H9 (cell line): ENCODE measurements around the gene IPO13. TPM values are rescaled to one million over a fixed set of nuclear protein-coding genes. Genes with fewer than 3 reads are reported as not detected.

Experiments
- DNase-seq: peaks from one replicate; pipeline ENCODE4 v3.0.0-alpha.2; 2017
- H2AFZ ChIP-seq: one replicate; pipeline ENCODE4 v1.6.1; 2013; ENCODE audit warnings: mild to moderate bottlenecking, low read length, control low read depth, moderate library complexity
- H2AK5ac ChIP-seq: 2 replicates; pipeline ENCODE4 v1.6.1; 2013; ENCODE audit warnings: low read length, control low read depth, mixed read lengths; ENCODE audit not compliant: insufficient read length
- H2BK120ac ChIP-seq: one replicate; pipeline ENCODE4 v1.6.1; 2013; ENCODE audit warnings: low read depth, mild to moderate bottlenecking, low read length, control low read depth, inconsistent platforms; ENCODE audit not compliant: poor library complexity, severe bottlenecking
- H2BK12ac ChIP-seq: 2 replicates; pipeline ENCODE4 v1.6.1; 2013; ENCODE audit warnings: low read length, control low read depth, mixed read lengths, low read depth; ENCODE audit not compliant: insufficient read length
- H2BK15ac ChIP-seq: 2 replicates; pipeline ENCODE4 v1.6.1; 2013; ENCODE audit warnings: low read depth, low read length, control low read depth
- H2BK20ac ChIP-seq: one replicate; pipeline ENCODE4 v1.6.1; 2013; ENCODE audit warnings: low read depth, mild to moderate bottlenecking, low read length, control low read depth, inconsistent platforms; ENCODE audit not compliant: poor library complexity, severe bottlenecking
- H2BK5ac ChIP-seq: 2 replicates; pipeline ENCODE4 v1.6.1; 2013; ENCODE audit warnings: low read length, control low read depth, mixed read lengths; ENCODE audit not compliant: insufficient read length
- H3K14ac ChIP-seq: 2 replicates; pipeline ENCODE4 v1.6.1; 2013; ENCODE audit warnings: low read length, control low read depth; ENCODE audit not compliant: insufficient read depth
- H3K18ac ChIP-seq: 2 replicates; pipeline ENCODE4 v1.6.1; 2013; ENCODE audit warnings: low read depth, mild to moderate bottlenecking, mixed read lengths, low read length, control low read depth; ENCODE audit not compliant: insufficient read length
- H3K23ac ChIP-seq: 2 replicates; pipeline ENCODE4 v1.6.1; 2013; ENCODE audit warnings: low read length, control low read depth, mixed read lengths, low read depth; ENCODE audit not compliant: insufficient read length
- H3K23me2 ChIP-seq: 2 replicates; pipeline ENCODE4 v1.6.1; 2013; ENCODE audit warnings: low read depth, mild to moderate bottlenecking, mixed read lengths, low read length, control low read depth; ENCODE audit not compliant: insufficient read length, poor library complexity, severe bottlenecking
- H3K27ac ChIP-seq: 2 replicates; pipeline ENCODE4 v1.5.1; 2013; ENCODE audit warnings: low read length, control low read depth, mixed read lengths, low read depth; ENCODE audit not compliant: insufficient read length
- H3K27me3 ChIP-seq: 2 replicates; pipeline ENCODE4 v1.6.1; 2013; ENCODE audit warnings: low read length, control low read depth, inconsistent platforms; ENCODE audit not compliant: insufficient read depth
- H3K4ac ChIP-seq: 2 replicates; pipeline ENCODE4 v1.6.1; 2013; ENCODE audit warnings: low read depth, mild to moderate bottlenecking, control low read depth, inconsistent platforms, low read length, moderate library complexity
- H3K4me1 ChIP-seq: 2 replicates; pipeline ENCODE4 v1.6.1; 2013; ENCODE audit warnings: low read length, control low read depth, inconsistent platforms; ENCODE audit not compliant: insufficient read depth
- H3K4me2 ChIP-seq: 2 replicates; pipeline ENCODE4 v1.6.1; 2013; ENCODE audit warnings: low read length, control low read depth, mixed read lengths; ENCODE audit not compliant: insufficient read length, insufficient read depth
- H3K56ac ChIP-seq: 2 replicates; pipeline ENCODE4 v1.6.1; 2013; ENCODE audit warnings: low read depth, mild to moderate bottlenecking, mixed read lengths, low read length, control low read depth; ENCODE audit not compliant: insufficient read length
- H3K79me1 ChIP-seq: 2 replicates; pipeline ENCODE4 v1.6.1; 2013; ENCODE audit warnings: low read depth, mild to moderate bottlenecking, moderate library complexity, low read length, control low read depth, inconsistent platforms; ENCODE audit not compliant: insufficient read depth, poor library complexity, severe bottlenecking
- H3K79me2 ChIP-seq: 2 replicates; pipeline ENCODE4 v1.6.1; 2013; ENCODE audit warnings: low read length, control low read depth, inconsistent platforms; ENCODE audit not compliant: insufficient read depth
- H3K9ac ChIP-seq: 2 replicates; pipeline ENCODE4 v1.6.1; 2013; ENCODE audit warnings: low read length, control low read depth, mixed read lengths; ENCODE audit not compliant: insufficient read length; ENCODE audit errors: extremely low read depth
- H3K9me3 ChIP-seq: one replicate; pipeline ENCODE4 v1.6.1; 2013; ENCODE audit warnings: low read depth, low read length, inconsistent platforms; ENCODE audit not compliant: control insufficient read depth
- H3T11ph ChIP-seq: one replicate; pipeline ENCODE4 v1.6.1; 2013; ENCODE audit warnings: mild to moderate bottlenecking, low read length, control low read depth, inconsistent platforms
- H4K20me1 ChIP-seq: one replicate; pipeline ENCODE4 v1.6.1; 2013; ENCODE audit not compliant: control insufficient read depth, insufficient read length, insufficient read depth
- H4K5ac ChIP-seq: 2 replicates; pipeline ENCODE4 v1.6.1; 2013; ENCODE audit warnings: low read depth, mild to moderate bottlenecking, mixed read lengths, low read length, control low read depth; ENCODE audit not compliant: insufficient read length
- H4K8ac ChIP-seq: replicated peaks from 2 replicates; pipeline ENCODE4 v1.6.1; 2013; ENCODE audit warnings: low read length, control low read depth, mixed read lengths, low read depth; ENCODE audit not compliant: insufficient read length
- H4K91ac ChIP-seq: 2 replicates; pipeline ENCODE4 v1.6.1; 2013; ENCODE audit warnings: low read depth, mild to moderate bottlenecking, moderate library complexity, mixed read lengths, low read length, control low read depth; ENCODE audit not compliant: insufficient read length
- H3K27ac Mint-ChIP-seq, 3 experiments: 2 replicates in 2 of 3; 3 replicates in 1 of 3; pipeline ENCODE4 v1.8.0; 2020 to 2021; ENCODE audit warnings: mixed read lengths in 3 of 3, mild to moderate bottlenecking in 1 of 3, moderate library complexity in 1 of 3
- H3K27me3 Mint-ChIP-seq: 2 replicates; pipeline ENCODE4 v1.8.0; 2021; ENCODE audit warnings: low read depth, mild to moderate bottlenecking, moderate library complexity, mixed read lengths
- H3K36me3 Mint-ChIP-seq, 3 experiments: 2 replicates in 2 of 3; 3 replicates in 1 of 3; pipeline ENCODE4 v1.8.0; 2020 to 2021; ENCODE audit warnings: low read depth in 3 of 3, mixed read lengths in 3 of 3; ENCODE audit not compliant: insufficient read depth in 1 of 3
- H3K4me1 Mint-ChIP-seq, 2 experiments: 2 replicates each; pipeline ENCODE4 v1.8.0; 2020; ENCODE audit warnings: mixed read lengths in 2 of 2
- H3K4me3 Mint-ChIP-seq, 2 experiments: 2 replicates in 1 of 2; 3 replicates in 1 of 2; pipeline ENCODE4 v1.8.0; 2020 to 2021; ENCODE audit warnings: mild to moderate bottlenecking in 2 of 2, mixed read lengths in 2 of 2, moderate library complexity in 1 of 2
- H3K9me3 Mint-ChIP-seq, 2 experiments: 2 replicates in 1 of 2; 3 replicates in 1 of 2; pipeline ENCODE4 v1.8.0; 2020; ENCODE audit warnings: mild to moderate bottlenecking in 2 of 2, mixed read lengths in 2 of 2, moderate library complexity in 1 of 2
- CTCF ChIP-seq: fragments of 200-600 bp; sonication (generic); conservative IDR thresholded peaks from 3 replicates; pipeline ENCODE4 v1.8.0; 2021; ENCODE audit warnings: antibody characterized with exemption, mild to moderate bottlenecking
- WGBS: extraction: QIAGEN DNeasy Blood & Tissue Kit; methylation state at CpG from one replicate; pipeline ENCODE4 v1.1.7; 2013; ENCODE audit warnings: missing lambda C conversion rate, low lambda C conversion rate, mixed read lengths; ENCODE audit not compliant: insufficient read length; ENCODE audit errors: extremely low coverage; 5-methylcytosine and 5-hydroxymethylcytosine counted together
- total RNA-seq: library from RNA; stranded (reverse); gene quantifications from 2 replicates; pipeline ENCODE4 v1.2.1, GENCODE V29; 2021

Gene IPO13
- total RNA-seq, 1 experiment from 2014 or later: 24.5 TPM

GRCh38 chr1:43938383-43938782 lies 8.4 kb upstream of the IPO13 start:
- Histone ChIP-seq H3K4me1 (peaks cover 8% of the 10 kb centered on the region; the same call in 1 of the 2 replicates), H3K4ac (no peak overlapping the region), H3K27me3 (no peaks in the 10 kb centered on the region), H3K9me3 (no peaks in the 10 kb centered on the region), H2BK5ac (no peak overlapping the region), H3K14ac (no peak overlapping the region), H2AFZ (no peak overlapping the region), H3K27ac (no peak overlapping the region), H4K91ac (no peak overlapping the region), H2BK20ac (no peak overlapping the region), H3K79me1 (no peaks in the 10 kb centered on the region), H3K23ac (no peak overlapping the region), H3K56ac (no peak overlapping the region), H3T11ph (no peak overlapping the region), H2BK15ac (no peak overlapping the region), H3K9ac (no peak overlapping the region), H3K79me2 (no peaks in the 10 kb centered on the region), H4K20me1 (no peaks in the 10 kb centered on the region), H3K4me2 (no peak overlapping the region), H3K23me2 (peaks cover 15% of the 10 kb centered on the region), H4K5ac (no peak overlapping the region), H2BK120ac (no peak overlapping the region), H4K8ac (no peak overlapping the region), H3K18ac (no peak overlapping the region), H2AK5ac (no peak overlapping the region), H2BK12ac (no peak overlapping the region)
- Mint-ChIP-seq H3K27me3 (no peaks in the 10 kb centered on the region; the same call in none of the 2 replicates), H3K4me3 (peak overlapping the region in 1 of 2 experiments; percentile 17; a peak in 1 of 5 replicates), H3K27ac (no peak overlapping the region; a peak in 1 of 7 replicates), H3K4me1 (peaks cover 47 to 48% of the 10 kb centered on the region in 2 experiments), H3K9me3 (no peaks in the 10 kb centered on the region), H3K36me3 (peaks cover 0 to 6% (median 0%) of the 10 kb centered on the region in 3 experiments; a peak in 2 of 7 replicates)
- TF ChIP-seq CTCF: no peak
- WGBS: no CpG with 5 or more reads among the region's 10 CpGs
- no peak for DNase-seq
